GM19023 (cell line): ENCODE measurements around the gene ZAR1L.

ENCODE experiments used
- ATAC-seq: cut with Tn5 transposase; IDR thresholded peaks from one replicate; pipeline ENCODE4 v1.9.1; 2021; ENCODE audit warnings: mild to moderate bottlenecking, moderate library complexity; ENCODE audit not compliant: unreplicated experiment

ZAR1L gene

GRCh38 chr13:32305646-32306045, 9.5 kb downstream of the ZAR1L start:
- no peak for ATAC-seq

- no peak for ATAC-seq
Observed at GRCh38 chr13:32302461-32302860, 12.7 kb downstream of the ZAR1L start.

- ATAC-seq = no peak
Observed at GRCh38 chr13:32300920-32301319, 14.2 kb downstream of the ZAR1L start.

- no peak for ATAC-seq
Observed at GRCh38 chr13:32300406-32300805, 14.8 kb downstream of the ZAR1L start.

- no peak for ATAC-seq
Observed at GRCh38 chr13:32299893-32300292, 15.3 kb downstream of the ZAR1L start.

GRCh38 chr13:32298695-32299094, 16.5 kb downstream of the ZAR1L start:
- ATAC-seq = no peak

- ATAC-seq = no peak
Observed at GRCh38 chr13:32297206-32297605, 18.0 kb downstream of the ZAR1L start.

- no peak for ATAC-seq
Observed at GRCh38 chr13:32285633-32285965, 29.6 kb downstream of the ZAR1L start.

- no peak for ATAC-seq
Observed at GRCh38 chr13:32284927-32285632, 30.1 kb downstream of the ZAR1L start.

GRCh38 chr13:32282096-32282711, 33.0 kb downstream of the ZAR1L start:
- ATAC-seq = no peak

- ATAC-seq = no peak
Observed at GRCh38 chr13:32281096-32281495, 34.1 kb downstream of the ZAR1L start.

- no peak for ATAC-seq
Observed at GRCh38 chr13:32278426-32278825, 36.7 kb downstream of the ZAR1L start.

GRCh38 chr13:32277839-32278238, 37.3 kb downstream of the ZAR1L start:
- no peak for ATAC-seq

- no peak for ATAC-seq
Observed at GRCh38 chr13:32272021-32272683, 43.0 kb downstream of the ZAR1L start.

GRCh38 chr13:32267836-32268439, 47.2 kb downstream of the ZAR1L start:
- ATAC-seq = no peak

- ATAC-seq = no peak
Observed at GRCh38 chr13:32266130-32266529, 49.0 kb downstream of the ZAR1L start.

- ATAC-seq = no peak
Observed at GRCh38 chr13:32265726-32266125, 49.4 kb downstream of the ZAR1L start.

- ATAC-seq = no peak
Observed at GRCh38 chr13:32264407-32264806, 50.8 kb downstream of the ZAR1L start.

- no peak for ATAC-seq
Observed at GRCh38 chr13:32262619-32263018, 52.5 kb downstream of the ZAR1L start.

GRCh38 chr13:32262165-32262564, 53.0 kb downstream of the ZAR1L start:
- no peak for ATAC-seq

- ATAC-seq = no peak
Observed at GRCh38 chr13:32261567-32261966, 53.6 kb downstream of the ZAR1L start.

- ATAC-seq = no peak
Observed at GRCh38 chr13:32259116-32259515, 56.0 kb downstream of the ZAR1L start.
